Hypothalamus (tissue), 51 donors: Measurements from ENCODE around the gene UBQLN3.

Experiments used
- DNase-seq, 51 donors: peaks; one replicate each; lab custom pipeline; 2025; lab: John Stamatoyannopoulos, UW

UBQLN3 gene

GRCh38 chr11:5507177-5507932, 2.4 kb downstream of the UBQLN3 start:
- DNase-seq = no peak

- DNase-seq = no peak
Observed at GRCh38 chr11:5505363-5506048, 4.3 kb downstream of the UBQLN3 start.

GRCh38 chr11:5504403-5504921, 5.3 kb downstream of the UBQLN3 start:
- no peak for DNase-seq

GRCh38 chr11:5500393-5500801, 9.4 kb downstream of the UBQLN3 start:
- no peak for DNase-seq

- no peak for DNase-seq
Observed at GRCh38 chr11:5499671-5500070, 10.1 kb downstream of the UBQLN3 start.

GRCh38 chr11:5489576-5490357, 20.0 kb downstream of the UBQLN3 start:
- DNase-seq = no peak

GRCh38 chr11:5488798-5489399, 20.9 kb downstream of the UBQLN3 start:
- DNase-seq = no peak

GRCh38 chr11:5488385-5488784, 21.4 kb downstream of the UBQLN3 start, which contains the start of gene OR52D1:
Gene OR52D1 (plus strand): TSS chr11:5488685. CDS start chr11:5488707, 22 bp downstream.
- no peak for DNase-seq

GRCh38 chr11:5486421-5486820, 23.3 kb downstream of the UBQLN3 start:
- no peak for DNase-seq

GRCh38 chr11:5486003-5486402, 23.8 kb downstream of the UBQLN3 start:
- no peak for DNase-seq

- DNase-seq = peak in 14 of 51 donors; percentile 1 to 23 (median 6)
Observed at GRCh38 chr11:5476186-5476819, 33.5 kb downstream of the UBQLN3 start.

- no peak for DNase-seq
Observed at GRCh38 chr11:5473921-5474320, 35.8 kb downstream of the UBQLN3 start.

GRCh38 chr11:5467527-5467926, 42.2 kb downstream of the UBQLN3 start:
- no peak for DNase-seq

- no peak for DNase-seq
Observed at GRCh38 chr11:5460983-5461621, 48.7 kb downstream of the UBQLN3 start.
